ENCODE measurements around the gene WDR88.
"Not testable (repeated sequence)": the region's sequence is repeated elsewhere in the genome, so short reads cannot be mapped to it uniquely, and the experiment has no call there.

- TF ChIP-seq, protein P1, sequence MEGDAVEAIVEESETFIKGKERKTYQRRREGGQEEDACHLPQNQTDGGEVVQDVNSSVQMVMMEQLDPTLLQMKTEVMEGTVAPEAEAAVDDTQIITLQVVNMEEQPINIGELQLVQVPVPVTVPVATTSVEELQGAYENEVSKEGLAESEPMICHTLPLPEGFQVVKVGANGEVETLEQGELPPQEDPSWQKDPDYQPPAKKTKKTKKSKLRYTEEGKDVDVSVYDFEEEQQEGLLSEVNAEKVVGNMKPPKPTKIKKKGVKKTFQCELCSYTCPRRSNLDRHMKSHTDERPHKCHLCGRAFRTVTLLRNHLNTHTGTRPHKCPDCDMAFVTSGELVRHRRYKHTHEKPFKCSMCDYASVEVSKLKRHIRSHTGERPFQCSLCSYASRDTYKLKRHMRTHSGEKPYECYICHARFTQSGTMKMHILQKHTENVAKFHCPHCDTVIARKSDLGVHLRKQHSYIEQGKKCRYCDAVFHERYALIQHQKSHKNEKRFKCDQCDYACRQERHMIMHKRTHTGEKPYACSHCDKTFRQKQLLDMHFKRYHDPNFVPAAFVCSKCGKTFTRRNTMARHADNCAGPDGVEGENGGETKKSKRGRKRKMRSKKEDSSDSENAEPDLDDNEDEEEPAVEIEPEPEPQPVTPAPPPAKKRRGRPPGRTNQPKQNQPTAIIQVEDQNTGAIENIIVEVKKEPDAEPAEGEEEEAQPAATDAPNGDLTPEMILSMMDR (IDR thresholded peaks at IDR 0.05) = not testable (repeated sequence)
- not testable (repeated sequence) for TF ChIP-seq POLR2A (IDR thresholded peaks at IDR 0.05)
Observed at GRCh38 chr19:33191092-33191491, 59.2 kb downstream of the WDR88 start.
